Left ventricle myocardium inferior (tissue), 1 donor: ENCODE results near the gene PNPLA2. TPM values are rescaled to one million over a fixed set of nuclear protein-coding genes. Genes with fewer than 3 reads are reported as not detected.

Source experiments
- DNase-seq: peaks from one replicate; pipeline ENCODE4 v3.0.0-alpha.2; 2020
- H3K27ac ChIP-seq: fragments of 200-600 bp; replicated peaks from 2 replicates; pipeline ENCODE4 v1.8.0; 2021
- H3K27me3 ChIP-seq: fragments of 200-600 bp; 2 replicates; pipeline ENCODE4 v1.8.0; 2021; ENCODE audit warnings: low read depth
- H3K36me3 ChIP-seq: fragments of 200-600 bp; 2 replicates; pipeline ENCODE4 v1.8.0; 2021
- H3K4me1 ChIP-seq: fragments of 200-600 bp; 2 replicates; pipeline ENCODE4 v1.8.0; 2021
- H3K4me3 ChIP-seq: fragments of 200-600 bp; 2 replicates; pipeline ENCODE4 v1.8.0; 2021; ENCODE audit warnings: mild to moderate bottlenecking, moderate library complexity
- H3K9me3 ChIP-seq: fragments of 200-600 bp; replicated peaks from 2 replicates; pipeline ENCODE4 v1.8.0; 2021
- CTCF ChIP-seq: fragments of 200-600 bp; IDR thresholded peaks from 2 replicates; pipeline ENCODE4 v1.8.0; 2021; ENCODE audit warnings: antibody characterized with exemption, mild to moderate bottlenecking, borderline replicate concordance
- intact Hi-C: fragments of 100-400 bp; cut with micrococcal nuclease; formaldehyde crosslinking; loops from one replicate; pipeline ENCODE4 v1.11.0; 2022
- total RNA-seq: library from RNA; stranded (reverse); fragmentation: NEBNext Ultra II Directional; extraction: Animal tissue kit (Norgen Biotek cat#: 25700); gene quantifications from one replicate; pipeline ENCODE4 v1.2.1, GENCODE V29; 2021
- donor health status: DM: no; HTN: yes; CAD: no; lungs with severe emphysema.

PNPLA2 gene
- total RNA-seq, 1 donor from 2014 or later, result 300 TPM

GRCh38 chr11:776561-777287, 42.0 kb upstream of the PNPLA2 start:
- no peak for DNase-seq
- Histone ChIP-seq H3K4me1 (peaks cover 54% of the 10 kb centered on the region), H3K36me3 (peaks cover 20% of the 10 kb centered on the region), H3K9me3 (no peaks in the 10 kb centered on the region), H3K27me3 (no peaks in the 10 kb centered on the region), H3K27ac (peak overlapping the region; percentile 87), H3K4me3 (peak overlapping the region; percentile 94)
- no peak for TF ChIP-seq CTCF
- intact Hi-C loops, result no loop called here

- no peaks in the 10 kb centered on the region for H3K27me3 ChIP-seq
- H3K36me3 ChIP-seq, result peaks cover 14% of the 10 kb centered on the region
- peaks cover 54% of the 10 kb centered on the region for H3K4me1 ChIP-seq
- H3K4me3 ChIP-seq, result peak within 1 kb of the TSS; percentile 94
- TF ChIP-seq CTCF, result no peak
- peak within 1 kb of the TSS; percentile 87 for H3K27ac ChIP-seq
- no peaks in the 10 kb centered on the region for H3K9me3 ChIP-seq
- peak; percentile 93 for DNase-seq
- intact Hi-C loops, result no loop called here
Measured at GRCh38 chr11:777288-778255, 41.1 kb upstream of the PNPLA2 start, which contains the start of gene GATD1. Gene GATD1, minus strand, starts transcription at chr11:777487. Its CDS starts 25 bp downstream, at chr11:777462.

GRCh38 chr11:778976-779954, 39.4 kb upstream of the PNPLA2 start:
- DNase-seq, result no peak
- no peak overlapping the region for H3K4me3 ChIP-seq
- TF ChIP-seq CTCF, result no peak

GRCh38 chr11:779955-780532, 38.7 kb upstream of the PNPLA2 start:
- H3K9me3 ChIP-seq, result no peaks in the 10 kb centered on the region
- no peak overlapping the region for H3K27ac ChIP-seq
- TF ChIP-seq CTCF, result no peak
- no peak overlapping the region for H3K4me3 ChIP-seq
- H3K27me3 ChIP-seq, result no peaks in the 10 kb centered on the region
- H3K36me3 ChIP-seq, result no peaks in the 10 kb centered on the region
- DNase-seq, result no peak
- H3K4me1 ChIP-seq, result peaks cover 50% of the 10 kb centered on the region
- intact Hi-C loops, result no loop called here

More at GRCh38 chr11:778976-779954, 39.4 kb upstream of the PNPLA2 start:
- intact Hi-C loops, result no loop called here
- no peak overlapping the region for H3K27ac ChIP-seq
- peaks cover 55% of the 10 kb centered on the region for H3K4me1 ChIP-seq
- no peaks in the 10 kb centered on the region for H3K9me3 ChIP-seq
- no peaks in the 10 kb centered on the region for H3K36me3 ChIP-seq
- H3K27me3 ChIP-seq, result no peaks in the 10 kb centered on the region
